ENCODE data around the gene SDK1. TPM values are rescaled to one million over a fixed set of nuclear protein-coding genes. Genes with fewer than 3 reads are reported as not detected.

The SDK1 gene
- polyA plus RNA-seq, 2 of the 4 experiments (the other 2 are of a cell fraction), result 0.12 to 0.28 TPM

DNA sequence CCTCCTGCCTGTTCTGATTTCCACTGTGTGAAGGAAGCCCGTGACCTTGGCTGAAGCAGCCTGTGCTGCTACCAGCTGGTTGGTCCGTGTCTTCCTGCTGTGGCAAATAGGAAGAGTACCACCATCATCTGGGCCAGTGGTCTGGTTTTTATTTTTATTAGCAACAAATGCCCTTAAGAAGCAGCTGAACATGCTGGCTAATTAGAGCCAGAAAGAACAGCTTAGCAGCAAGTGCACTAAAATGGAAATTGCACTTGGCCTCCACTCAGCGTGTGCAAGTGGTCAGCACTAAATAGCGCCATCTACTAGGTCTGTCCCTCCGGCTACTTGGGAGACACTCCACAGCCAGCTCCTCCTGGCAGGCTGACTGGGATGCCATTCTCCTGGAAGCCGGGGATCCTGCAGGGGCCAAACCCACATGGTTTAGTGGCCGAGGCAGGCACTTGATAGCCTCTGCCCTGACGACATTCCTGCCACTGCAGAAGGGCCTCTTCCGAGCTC lies 690.7 kb downstream of the SDK1 start:
- peak in 1 of 2 experiments; percentile 34; a peak in 2 of 6 replicates for ATAC-seq
- CTCF ChIA-PET, result interaction anchor here (1.1 kb wide), 1 partner anchor 9 kb away, joined by 3 read pairs; no protein-coding TSS in a partner anchor
- no peak for TF ChIP-seq RNF2 (IDR thresholded peaks at IDR 0.05; ENCODE audit: borderline replicate concordance, low read depth)
- TF ChIP-seq EP300 (IDR thresholded peaks at IDR 0.05), result no peak
- TF ChIP-seq, protein P1, sequence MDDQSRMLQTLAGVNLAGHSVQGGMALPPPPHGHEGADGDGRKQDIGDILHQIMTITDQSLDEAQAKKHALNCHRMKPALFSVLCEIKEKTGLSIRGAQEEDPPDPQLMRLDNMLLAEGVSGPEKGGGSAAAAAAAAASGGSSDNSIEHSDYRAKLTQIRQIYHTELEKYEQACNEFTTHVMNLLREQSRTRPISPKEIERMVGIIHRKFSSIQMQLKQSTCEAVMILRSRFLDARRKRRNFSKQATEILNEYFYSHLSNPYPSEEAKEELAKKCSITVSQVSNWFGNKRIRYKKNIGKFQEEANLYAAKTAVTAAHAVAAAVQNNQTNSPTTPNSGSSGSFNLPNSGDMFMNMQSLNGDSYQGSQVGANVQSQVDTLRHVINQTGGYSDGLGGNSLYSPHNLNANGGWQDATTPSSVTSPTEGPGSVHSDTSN (IDR thresholded peaks at IDR 0.05), result no peak
- TF ChIP-seq RAD21 (conservative IDR thresholded peaks at IDR 0.05 in 1 of 2, IDR thresholded peaks at IDR 0.05 in 1 of 2), result no peak
- TF ChIP-seq RCOR1 (IDR thresholded peaks at IDR 0.05; ENCODE audit: low read depth, low read length), result no peak
- 14% methylated on average over 5 of the region's 9 CpGs for WGBS (ENCODE audit: missing lambda C conversion rate)
- no peak for FAIRE-seq
- Histone ChIP-seq H3K9me3 (no peaks in the 10 kb centered on the region), H3K4me1 (no peaks in the 10 kb centered on the region), H3K4me3 (no peak overlapping the region), H3K4me2 (no peak overlapping the region), H3K27ac (no peak overlapping the region)
- POLR2A ChIA-PET, result no interaction called here
- DNase-seq (ENCODE audit: low read depth in 1 of 2, low spot score in 1 of 2), result no peak

DNA sequence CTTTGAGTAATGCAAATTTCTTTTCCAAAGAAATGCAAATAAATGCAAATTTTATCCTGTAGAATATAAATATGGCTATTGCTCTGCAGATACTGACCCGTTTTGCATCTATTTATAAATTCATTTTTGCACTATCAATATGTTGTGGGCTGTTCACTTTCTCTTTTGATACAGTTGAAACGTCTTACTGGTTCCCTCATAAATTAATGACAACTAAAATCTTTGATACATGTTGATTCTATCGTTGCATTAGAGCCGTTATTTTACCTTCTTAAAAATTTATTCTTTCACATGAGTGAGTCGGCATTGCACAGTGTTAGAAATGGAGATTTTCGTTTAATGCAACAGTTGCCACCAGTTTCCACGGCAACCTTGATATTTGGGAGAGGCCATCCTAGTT lies 691.8 kb downstream of the SDK1 start:
- CTCF ChIA-PET, result no interaction called here
- 24% methylated on average over 7 of the region's 7 CpGs for WGBS (ENCODE audit: missing lambda C conversion rate)
- DNase-seq (ENCODE audit: low read depth in 1 of 2, low spot score in 1 of 2) (no peak), FAIRE-seq (no peak), ATAC-seq (no peak)
- H3K27ac ChIP-seq, result no peak overlapping the region
- H3K9me3 ChIP-seq, result no peaks in the 10 kb centered on the region
- H3K4me3 ChIP-seq, result no peak overlapping the region
- no peak for TF ChIP-seq PHF8 (IDR thresholded peaks at IDR 0.05; ENCODE audit: borderline replicate concordance, low read depth)
- TF ChIP-seq, protein P2, sequence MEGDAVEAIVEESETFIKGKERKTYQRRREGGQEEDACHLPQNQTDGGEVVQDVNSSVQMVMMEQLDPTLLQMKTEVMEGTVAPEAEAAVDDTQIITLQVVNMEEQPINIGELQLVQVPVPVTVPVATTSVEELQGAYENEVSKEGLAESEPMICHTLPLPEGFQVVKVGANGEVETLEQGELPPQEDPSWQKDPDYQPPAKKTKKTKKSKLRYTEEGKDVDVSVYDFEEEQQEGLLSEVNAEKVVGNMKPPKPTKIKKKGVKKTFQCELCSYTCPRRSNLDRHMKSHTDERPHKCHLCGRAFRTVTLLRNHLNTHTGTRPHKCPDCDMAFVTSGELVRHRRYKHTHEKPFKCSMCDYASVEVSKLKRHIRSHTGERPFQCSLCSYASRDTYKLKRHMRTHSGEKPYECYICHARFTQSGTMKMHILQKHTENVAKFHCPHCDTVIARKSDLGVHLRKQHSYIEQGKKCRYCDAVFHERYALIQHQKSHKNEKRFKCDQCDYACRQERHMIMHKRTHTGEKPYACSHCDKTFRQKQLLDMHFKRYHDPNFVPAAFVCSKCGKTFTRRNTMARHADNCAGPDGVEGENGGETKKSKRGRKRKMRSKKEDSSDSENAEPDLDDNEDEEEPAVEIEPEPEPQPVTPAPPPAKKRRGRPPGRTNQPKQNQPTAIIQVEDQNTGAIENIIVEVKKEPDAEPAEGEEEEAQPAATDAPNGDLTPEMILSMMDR (IDR thresholded peaks at IDR 0.05), result no peak
- TF ChIP-seq, protein P3, sequence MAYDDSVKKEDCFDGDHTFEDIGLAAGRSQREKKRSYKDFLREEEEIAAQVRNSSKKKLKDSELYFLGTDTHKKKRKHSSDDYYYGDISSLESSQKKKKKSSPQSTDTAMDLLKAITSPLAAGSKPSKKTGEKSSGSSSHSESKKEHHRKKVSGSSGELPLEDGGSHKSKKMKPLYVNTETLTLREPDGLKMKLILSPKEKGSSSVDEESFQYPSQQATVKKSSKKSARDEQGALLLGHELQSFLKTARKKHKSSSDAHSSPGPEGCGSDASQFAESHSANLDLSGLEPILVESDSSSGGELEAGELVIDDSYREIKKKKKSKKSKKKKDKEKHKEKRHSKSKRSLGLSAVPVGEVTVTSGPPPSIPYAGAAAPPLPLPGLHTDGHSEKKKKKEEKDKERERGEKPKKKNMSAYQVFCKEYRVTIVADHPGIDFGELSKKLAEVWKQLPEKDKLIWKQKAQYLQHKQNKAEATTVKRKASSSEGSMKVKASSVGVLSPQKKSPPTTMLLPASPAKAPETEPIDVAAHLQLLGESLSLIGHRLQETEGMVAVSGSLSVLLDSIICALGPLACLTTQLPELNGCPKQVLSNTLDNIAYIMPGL (CRISPR knock-in tag; IDR thresholded peaks at IDR 0.05; ENCODE audit: borderline replicate concordance), result no peak
- POLR2A ChIA-PET, result no interaction called here
- no peak overlapping the region for H3K4me2 ChIP-seq
- no peaks in the 10 kb centered on the region for H3K4me1 ChIP-seq

DNA sequence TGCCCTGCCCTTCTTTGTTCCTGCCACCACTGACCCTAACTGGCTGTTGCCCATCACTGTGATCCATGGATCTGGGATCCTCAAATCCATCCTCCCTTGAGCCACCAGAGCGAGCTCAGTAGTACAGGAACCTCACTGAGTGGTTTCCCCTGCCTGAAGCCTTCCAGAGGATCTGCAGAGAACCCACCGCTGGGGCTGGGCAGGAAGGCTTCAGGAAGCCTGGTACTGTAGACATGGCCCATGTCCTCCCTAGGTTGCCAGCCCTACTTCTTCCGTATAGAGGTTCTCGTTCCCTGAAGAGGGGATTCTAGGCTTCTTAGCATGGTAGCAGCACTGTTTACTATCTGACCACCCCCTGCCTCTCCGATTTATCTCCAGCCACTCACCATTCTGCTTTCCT lies 693.7 kb downstream of the SDK1 start:
- no peak for FAIRE-seq
- Histone ChIP-seq H3K4me1 (no peaks in the 10 kb centered on the region), H3K4me2 (no peak overlapping the region), H3K4me3 (no peak overlapping the region), H3K9me3 (no peaks in the 10 kb centered on the region), H3K27ac (no peak overlapping the region)
- 44% methylated on average over 5 of the region's 5 CpGs for WGBS (ENCODE audit: missing lambda C conversion rate)
- POLR2A ChIA-PET, result no interaction called here
- TF ChIP-seq TFCP2L1 (CRISPR knock-in tag; IDR thresholded peaks at IDR 0.05) (no peak), POLR2AphosphoS2 (conservative IDR thresholded peaks at IDR 0.05; ENCODE audit: low read length) (no peak), EP300 (IDR thresholded peaks at IDR 0.05) (no peak), NR3C1 (IDR thresholded peaks at IDR 0.05) (no peak), CEBPB (IDR thresholded peaks at IDR 0.05) (no peak), FOSL2 (IDR thresholded peaks at IDR 0.05) (no peak), FOSL2 (CRISPR knock-in tag; IDR thresholded peaks at IDR 0.05) (no peak)
- TF ChIP-seq, protein P4, sequence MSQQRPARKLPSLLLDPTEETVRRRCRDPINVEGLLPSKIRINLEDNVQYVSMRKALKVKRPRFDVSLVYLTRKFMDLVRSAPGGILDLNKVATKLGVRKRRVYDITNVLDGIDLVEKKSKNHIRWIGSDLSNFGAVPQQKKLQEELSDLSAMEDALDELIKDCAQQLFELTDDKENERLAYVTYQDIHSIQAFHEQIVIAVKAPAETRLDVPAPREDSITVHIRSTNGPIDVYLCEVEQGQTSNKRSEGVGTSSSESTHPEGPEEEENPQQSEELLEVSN (IDR thresholded peaks at IDR 0.05; ENCODE audit: borderline replicate concordance, low read depth), result no peak
- TF ChIP-seq, protein P1 (IDR thresholded peaks at IDR 0.05), result no peak
- no peak for ATAC-seq
- DNase-seq (ENCODE audit: low read depth in 1 of 2, low spot score in 1 of 2), result no peak
- CTCF ChIA-PET, result interaction anchor here (0.6 kb wide), 1 partner anchor 59 kb away, joined by 4 read pairs; no protein-coding TSS in a partner anchor

Measured in A549 (cell line).